B cell (primary cell): ENCODE data around the gene NCBP2L.

ENCODE experiments used
- CTCF ChIP-seq: fragments of 200-600 bp; IDR thresholded peaks from one replicate; pipeline ENCODE4 v1.8.0; 2022; ENCODE audit warnings: antibody characterized with exemption, mild to moderate bottlenecking
- EZH2 ChIP-seq: IDR thresholded peaks from 2 replicates; pipeline ENCODE4 v1.6.1; 2012; ENCODE audit warnings: borderline replicate concordance, low read depth, mild to moderate bottlenecking, moderate library complexity, low read length; ENCODE audit not compliant: insufficient read depth, poor library complexity, severe bottlenecking

- no peak for TF ChIP-seq CTCF
- no peak for TF ChIP-seq EZH2
Measured at GRCh38 chrX:107755721-107756120, 21.8 kb upstream of the NCBP2L start.
